ENCODE measurements around the gene FEZ2.

The FEZ2 gene

DNA sequence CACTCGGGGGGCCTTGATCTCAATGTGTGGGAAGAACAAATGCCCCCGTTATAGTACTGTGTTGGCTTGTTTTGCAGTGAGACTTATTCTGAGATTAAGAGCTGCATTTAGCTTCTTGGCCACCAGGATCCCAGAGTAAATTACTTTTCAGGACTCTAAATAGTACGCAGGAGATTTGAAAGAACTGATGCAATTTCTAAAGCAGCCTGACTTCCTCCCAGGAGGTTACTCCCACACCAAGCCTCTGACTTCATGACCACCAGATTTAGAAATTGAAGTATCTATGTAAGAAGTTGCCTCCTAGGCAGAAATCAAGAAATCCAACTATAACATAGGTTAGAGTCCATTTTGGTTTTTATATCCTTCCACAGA lies 67.0 kb downstream of the FEZ2 start:
- Histone ChIP-seq H3K27ac (ENCODE audit: low read depth, low read length) (no peak overlapping the region), H3K9me3 (ENCODE audit: insufficient read depth, low read length) (no peaks in the 10 kb centered on the region), H3K79me2 (ENCODE audit: insufficient read depth, low read length) (no peaks in the 10 kb centered on the region), H3K36me3 (ENCODE audit: low read length) (no peaks in the 10 kb centered on the region), H3K4me3 (ENCODE audit: insufficient read depth, low read length, poor library complexity, severe bottlenecking) (no peak overlapping the region), H3K27me3 (ENCODE audit: low read length) (no peaks in the 10 kb centered on the region), H3K4me2 (ENCODE audit: low read depth, low read length, poor library complexity, severe bottlenecking) (no peak overlapping the region), H3K9me2 (replicated peaks; ENCODE audit: insufficient read depth, low read length) (no peaks in the 10 kb centered on the region), H2AFZ (ENCODE audit: low read depth, low read length, severe bottlenecking) (no peak overlapping the region), H4K20me1 (ENCODE audit: low read depth, low read length) (no peaks in the 10 kb centered on the region), H3K9ac (ENCODE audit: low read length) (no peak overlapping the region), H3F3A (ENCODE audit: insufficient read depth) (no peaks in the 10 kb centered on the region)
- no peak for TF ChIP-seq EZH2phosphoT487 (conservative IDR thresholded peaks at IDR 0.05; ENCODE audit: low read length)
- TF ChIP-seq, protein P1, sequence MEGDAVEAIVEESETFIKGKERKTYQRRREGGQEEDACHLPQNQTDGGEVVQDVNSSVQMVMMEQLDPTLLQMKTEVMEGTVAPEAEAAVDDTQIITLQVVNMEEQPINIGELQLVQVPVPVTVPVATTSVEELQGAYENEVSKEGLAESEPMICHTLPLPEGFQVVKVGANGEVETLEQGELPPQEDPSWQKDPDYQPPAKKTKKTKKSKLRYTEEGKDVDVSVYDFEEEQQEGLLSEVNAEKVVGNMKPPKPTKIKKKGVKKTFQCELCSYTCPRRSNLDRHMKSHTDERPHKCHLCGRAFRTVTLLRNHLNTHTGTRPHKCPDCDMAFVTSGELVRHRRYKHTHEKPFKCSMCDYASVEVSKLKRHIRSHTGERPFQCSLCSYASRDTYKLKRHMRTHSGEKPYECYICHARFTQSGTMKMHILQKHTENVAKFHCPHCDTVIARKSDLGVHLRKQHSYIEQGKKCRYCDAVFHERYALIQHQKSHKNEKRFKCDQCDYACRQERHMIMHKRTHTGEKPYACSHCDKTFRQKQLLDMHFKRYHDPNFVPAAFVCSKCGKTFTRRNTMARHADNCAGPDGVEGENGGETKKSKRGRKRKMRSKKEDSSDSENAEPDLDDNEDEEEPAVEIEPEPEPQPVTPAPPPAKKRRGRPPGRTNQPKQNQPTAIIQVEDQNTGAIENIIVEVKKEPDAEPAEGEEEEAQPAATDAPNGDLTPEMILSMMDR (IDR thresholded peaks at IDR 0.05; ENCODE audit: insufficient read depth, low read length, poor library complexity, severe bottlenecking) = no peak

GRCh38 chr2:36530178-36530982 lies 67.6 kb downstream of the FEZ2 start:
- Histone ChIP-seq H3K9me2 (replicated peaks; ENCODE audit: insufficient read depth, low read length) (no peaks in the 10 kb centered on the region), H3K4me3 (ENCODE audit: insufficient read depth, low read length, poor library complexity, severe bottlenecking) (no peak overlapping the region), H3F3A (ENCODE audit: insufficient read depth) (no peaks in the 10 kb centered on the region), H3K9me3 (ENCODE audit: insufficient read depth, low read length) (no peaks in the 10 kb centered on the region), H3K4me2 (ENCODE audit: low read depth, low read length, poor library complexity, severe bottlenecking) (no peak overlapping the region), H3K9ac (ENCODE audit: low read length) (no peak overlapping the region), H4K20me1 (ENCODE audit: low read depth, low read length) (no peaks in the 10 kb centered on the region), H3K36me3 (ENCODE audit: low read length) (no peaks in the 10 kb centered on the region), H3K27me3 (ENCODE audit: low read length) (no peaks in the 10 kb centered on the region), H3K79me2 (ENCODE audit: insufficient read depth, low read length) (no peaks in the 10 kb centered on the region), H2AFZ (ENCODE audit: low read depth, low read length, severe bottlenecking) (no peak overlapping the region), H3K27ac (ENCODE audit: low read depth, low read length) (no peak overlapping the region)
- TF ChIP-seq, protein P1 (IDR thresholded peaks at IDR 0.05; ENCODE audit: insufficient read depth, low read length, poor library complexity, severe bottlenecking) = no peak

GRCh38 chr2:36528766-36529392 lies 69.1 kb downstream of the FEZ2 start:
- Histone ChIP-seq H4K20me1 (ENCODE audit: low read depth, low read length) (no peaks in the 10 kb centered on the region), H3F3A (ENCODE audit: insufficient read depth) (no peaks in the 10 kb centered on the region), H3K27me3 (ENCODE audit: low read length) (no peaks in the 10 kb centered on the region), H3K79me2 (ENCODE audit: insufficient read depth, low read length) (no peaks in the 10 kb centered on the region), H3K9me3 (ENCODE audit: insufficient read depth, low read length) (no peaks in the 10 kb centered on the region), H2AFZ (ENCODE audit: low read depth, low read length, severe bottlenecking) (no peak overlapping the region), H3K27ac (ENCODE audit: low read depth, low read length) (no peak overlapping the region), H3K9me2 (replicated peaks; ENCODE audit: insufficient read depth, low read length) (no peaks in the 10 kb centered on the region), H3K9ac (ENCODE audit: low read length) (no peak overlapping the region), H3K4me3 (ENCODE audit: insufficient read depth, low read length, poor library complexity, severe bottlenecking) (no peak overlapping the region), H3K36me3 (ENCODE audit: low read length) (no peaks in the 10 kb centered on the region), H3K4me2 (ENCODE audit: low read depth, low read length, poor library complexity, severe bottlenecking) (no peak overlapping the region)
- TF ChIP-seq EZH2phosphoT487 (conservative IDR thresholded peaks at IDR 0.05; ENCODE audit: low read length) = no peak
- TF ChIP-seq, protein P1 (IDR thresholded peaks at IDR 0.05; ENCODE audit: insufficient read depth, low read length, poor library complexity, severe bottlenecking) = no peak
